GM19328 (cell line): Measurements from ENCODE around the gene MICA.
"Not testable (repeated sequence)": the region's sequence is repeated elsewhere in the genome, so short reads cannot be mapped to it uniquely, and the experiment has no call there.

Source experiments
- ATAC-seq: cut with Tn5 transposase; IDR thresholded peaks from one replicate; pipeline ENCODE4 v1.9.1; 2021; ENCODE audit warnings: mild to moderate bottlenecking, moderate library complexity; ENCODE audit not compliant: unreplicated experiment

MICA gene

DNA sequence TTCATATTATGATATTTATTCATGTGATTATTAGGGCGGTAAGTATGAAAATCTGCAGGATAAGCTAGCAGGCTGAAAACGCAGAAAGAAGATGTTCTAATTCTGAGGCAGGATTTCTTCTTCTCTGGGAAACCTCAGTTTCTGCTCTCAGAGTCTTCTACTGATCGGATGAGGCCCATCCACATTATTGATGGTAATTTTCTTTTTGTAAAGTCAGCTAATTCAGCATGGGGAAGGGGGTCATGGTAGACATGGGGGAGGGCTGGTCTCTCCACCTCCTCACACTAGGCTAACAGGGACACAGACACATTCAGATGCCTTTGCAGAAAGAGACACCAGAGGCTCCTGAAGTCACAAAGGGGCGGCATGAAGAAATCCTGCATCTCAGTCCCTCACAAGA is 21.7 kb upstream of the MICA start:
- no peak for ATAC-seq

DNA sequence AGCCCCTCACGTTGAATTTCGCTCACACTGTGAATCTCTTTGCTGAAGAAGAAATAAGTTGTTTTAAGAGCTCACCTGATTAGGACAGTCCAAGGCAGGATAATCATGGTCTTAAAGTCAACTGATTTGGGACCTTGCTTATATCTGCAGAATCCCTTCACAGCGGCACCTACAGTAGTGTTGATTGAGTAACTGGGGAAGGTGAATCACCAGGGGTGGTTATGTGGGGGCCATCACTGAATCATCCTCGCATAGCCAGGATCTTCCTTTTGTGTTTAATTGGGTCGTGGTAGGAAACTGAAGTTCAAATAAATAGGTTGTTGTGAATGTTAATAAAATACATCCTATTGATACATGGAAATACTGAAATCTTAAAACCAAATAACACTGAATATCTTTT is 20.2 kb upstream of the MICA start:
- ATAC-seq = no peak

DNA sequence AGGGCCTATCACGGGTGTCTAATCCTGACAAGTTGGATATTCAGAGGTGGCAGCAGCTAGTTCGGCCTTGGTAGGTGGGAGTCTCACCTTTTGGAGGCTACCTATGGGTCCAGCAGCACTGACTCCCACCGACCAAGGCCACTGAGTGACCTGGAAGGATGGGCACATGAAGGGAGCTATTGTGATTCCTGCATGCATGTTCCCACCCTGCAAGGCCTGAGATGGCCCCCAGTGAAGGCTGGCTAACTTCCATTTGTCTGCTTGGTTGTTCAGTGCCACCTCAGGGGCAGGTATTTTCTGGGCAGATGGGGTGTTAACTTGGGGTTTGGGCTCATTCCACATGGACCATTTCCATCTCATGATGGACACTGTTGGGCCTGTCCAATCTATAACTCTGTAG is 18.4 kb upstream of the MICA start:
- ATAC-seq = no peak

DNA sequence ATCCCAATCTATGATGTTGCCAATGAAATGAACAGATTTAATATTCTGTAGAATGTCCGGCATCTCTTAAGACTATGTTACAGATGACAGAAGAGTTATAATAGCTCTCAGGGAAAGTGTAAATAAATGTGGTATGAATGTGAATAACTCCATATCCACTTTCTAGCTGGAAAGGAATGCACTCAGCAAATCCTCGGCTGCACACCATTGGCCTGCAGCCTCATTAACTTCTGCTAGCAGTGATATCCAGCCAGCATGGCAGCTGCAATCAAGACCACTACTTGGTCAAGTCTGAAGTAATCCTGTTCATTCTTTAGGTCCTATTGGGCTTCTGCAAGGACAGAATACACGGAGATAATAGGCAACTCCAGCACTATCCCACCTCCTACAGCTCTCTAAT is 17.3 kb upstream of the MICA start:
- ATAC-seq = no peak

DNA sequence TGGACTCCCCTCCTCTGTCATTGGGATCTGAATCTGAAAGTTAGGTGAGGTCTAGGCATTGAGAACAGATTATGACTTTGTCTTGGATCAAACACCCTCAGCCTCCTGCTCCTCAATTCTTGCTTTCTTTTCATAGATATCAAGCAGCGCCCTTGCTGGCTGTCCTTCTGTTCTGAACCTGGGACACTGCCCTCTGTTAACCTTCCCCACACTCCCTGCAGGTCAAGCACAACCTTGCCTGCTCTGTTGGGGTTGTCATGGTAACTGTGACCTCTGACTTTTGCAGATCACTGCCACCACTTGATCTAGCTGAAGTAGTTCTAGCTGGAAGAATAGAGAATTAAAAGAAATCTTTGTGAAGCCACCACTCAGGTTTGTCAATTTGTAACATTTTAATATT is 16.4 kb upstream of the MICA start:
- ATAC-seq = no peak

DNA sequence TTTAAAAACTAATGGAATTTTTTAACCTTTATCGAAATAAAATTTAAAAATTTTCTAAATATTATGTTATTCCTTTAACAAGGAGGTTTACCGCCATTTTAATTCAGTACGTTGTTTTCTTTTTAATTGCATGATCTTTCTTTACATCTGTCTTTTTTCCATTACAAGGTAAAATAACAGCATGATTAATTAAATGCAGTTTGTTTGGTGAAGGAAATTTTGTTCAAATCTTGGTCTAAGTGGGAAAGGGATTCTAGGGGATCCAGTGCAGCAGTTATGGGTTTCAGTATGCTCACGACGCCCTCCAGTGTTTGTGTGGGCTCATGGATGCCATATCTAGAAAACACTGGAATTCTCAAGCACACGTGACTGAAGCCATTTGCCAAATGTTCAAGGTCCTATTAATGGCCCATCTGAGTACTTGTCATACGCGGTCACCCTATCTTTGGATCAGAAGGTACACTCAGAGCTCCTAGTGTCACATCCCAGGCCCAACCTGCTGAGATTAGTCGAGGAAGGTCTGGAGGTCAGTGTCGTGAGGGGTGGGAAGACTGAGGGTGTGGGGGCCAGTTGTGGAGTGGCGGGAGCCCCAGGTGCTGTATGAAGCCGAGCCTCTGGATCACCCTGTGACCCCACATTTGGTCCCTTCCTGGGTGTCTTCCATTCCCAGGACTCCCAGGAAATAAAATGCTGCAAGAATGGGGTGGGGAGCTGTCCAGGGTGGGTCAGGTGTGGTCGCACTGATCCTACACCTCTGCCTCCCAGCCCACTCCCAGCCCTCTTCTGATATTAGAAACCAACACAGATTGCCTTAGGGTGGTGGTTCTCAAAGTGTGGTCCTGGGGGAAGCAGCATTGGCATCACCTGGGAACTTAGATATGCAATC is 14.2 kb upstream of the MICA start:
- not testable (repeated sequence) for ATAC-seq

DNA sequence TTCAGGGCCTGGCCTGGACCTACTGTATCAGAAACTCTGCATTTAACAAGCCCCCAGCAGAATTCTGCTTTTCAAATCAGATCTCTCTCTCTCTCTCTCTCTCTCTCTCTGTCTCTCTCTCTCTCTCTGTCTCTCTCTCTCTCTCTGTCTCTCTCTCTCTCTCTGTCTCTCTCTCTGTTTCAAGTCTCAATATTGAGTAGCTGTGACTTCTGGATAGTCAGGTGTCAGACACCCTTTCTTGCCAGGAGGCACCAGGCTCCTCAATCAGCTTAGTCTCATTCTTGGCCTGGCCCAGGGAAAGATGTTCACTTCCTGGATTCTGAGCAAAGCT is 13.6 kb upstream of the MICA start:
- not testable (repeated sequence) for ATAC-seq

DNA sequence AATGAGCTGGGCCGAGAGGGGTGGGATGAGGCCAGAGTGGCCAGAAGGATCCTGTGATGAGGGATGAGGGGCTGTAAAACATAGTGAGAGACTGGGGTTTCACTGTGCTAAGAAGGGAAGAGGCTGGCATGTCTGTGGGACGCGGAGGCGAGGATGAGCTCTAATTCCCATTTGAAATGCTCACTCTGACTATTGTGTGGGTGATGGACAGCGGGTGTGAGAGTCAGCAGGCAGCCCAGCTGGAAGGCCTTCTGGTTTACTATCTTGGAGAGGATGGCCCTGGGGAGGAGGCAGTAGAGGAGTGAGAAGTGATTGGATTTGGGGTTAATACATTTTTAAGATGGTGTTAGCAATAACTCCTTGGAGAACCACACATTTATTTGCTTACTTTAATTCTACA is 9.5 kb upstream of the MICA start:
- no peak for ATAC-seq

DNA sequence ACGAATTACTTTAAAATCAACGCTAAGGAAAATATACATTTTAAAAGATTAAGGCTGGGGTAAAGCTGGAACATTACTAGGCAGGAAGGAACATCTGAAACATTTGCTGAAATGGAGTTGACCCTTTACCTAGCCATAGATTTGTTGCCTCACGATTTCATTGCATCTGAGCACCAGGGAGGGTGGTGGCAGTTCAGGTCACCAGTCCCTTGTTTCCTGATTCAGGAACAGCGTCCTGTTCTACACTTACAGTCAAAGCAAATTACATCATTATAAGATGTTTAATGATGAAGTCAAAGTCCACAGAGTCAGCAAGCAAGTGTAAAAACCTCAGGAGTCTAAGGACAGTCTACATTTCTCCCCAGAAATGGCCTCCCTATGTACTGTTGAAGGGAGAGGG is 9.0 kb upstream of the MICA start:
- ATAC-seq = no peak

DNA sequence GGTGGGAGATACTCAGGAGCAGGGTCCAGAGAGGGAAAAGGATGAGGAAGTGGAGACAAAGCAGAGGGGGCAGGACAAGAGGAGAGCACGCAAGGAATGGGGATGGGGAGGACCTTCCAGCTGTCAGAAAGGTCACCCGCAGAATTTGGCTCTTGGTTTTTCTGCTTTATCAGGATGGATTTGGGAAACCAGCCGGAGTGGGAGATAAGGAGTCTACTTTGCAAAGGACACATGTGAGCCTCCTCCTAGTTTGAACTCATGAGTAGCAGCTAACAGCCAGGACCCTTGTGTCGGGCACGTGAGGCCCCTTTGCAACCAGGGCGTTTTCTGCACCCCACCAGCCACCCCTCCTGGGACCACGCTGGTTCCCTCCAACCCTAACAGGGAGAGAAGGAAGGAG is 7.6 kb upstream of the MICA start:
- ATAC-seq = no peak

DNA sequence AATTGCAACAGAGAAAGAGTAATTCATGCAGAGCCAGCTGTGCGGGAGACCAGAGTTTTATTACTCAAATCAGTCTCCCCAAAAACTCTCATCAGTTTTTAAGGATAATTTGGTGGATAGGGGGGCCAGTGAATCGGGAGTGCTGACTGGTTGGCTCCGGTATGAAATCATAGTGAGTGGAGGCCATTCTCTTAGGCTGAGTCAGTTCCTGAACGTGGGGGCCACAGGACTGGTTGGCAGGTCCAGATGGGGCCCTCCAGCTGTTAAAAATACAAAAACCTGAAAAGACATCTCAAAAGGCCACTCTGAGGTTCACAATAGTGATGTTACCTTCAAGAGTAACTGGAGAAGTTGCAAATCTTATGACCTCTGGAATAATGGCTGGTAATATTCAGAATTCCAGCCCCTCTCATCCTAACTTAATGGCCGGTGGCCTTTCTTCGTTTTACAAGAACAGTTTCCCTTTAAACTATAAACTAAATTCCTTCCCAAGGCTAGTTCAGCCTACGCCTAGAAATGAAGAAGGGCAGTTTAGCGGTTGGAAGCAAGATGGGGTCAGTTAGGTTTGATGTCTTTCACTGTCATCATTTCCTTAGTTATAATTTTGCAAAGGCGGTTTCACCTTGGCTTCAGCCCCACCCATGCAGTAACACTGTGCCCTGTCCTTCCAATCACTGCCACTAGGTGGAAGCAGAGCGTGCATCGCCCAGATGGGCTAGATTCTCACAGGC is 6.8 kb upstream of the MICA start:
- ATAC-seq = no peak

DNA sequence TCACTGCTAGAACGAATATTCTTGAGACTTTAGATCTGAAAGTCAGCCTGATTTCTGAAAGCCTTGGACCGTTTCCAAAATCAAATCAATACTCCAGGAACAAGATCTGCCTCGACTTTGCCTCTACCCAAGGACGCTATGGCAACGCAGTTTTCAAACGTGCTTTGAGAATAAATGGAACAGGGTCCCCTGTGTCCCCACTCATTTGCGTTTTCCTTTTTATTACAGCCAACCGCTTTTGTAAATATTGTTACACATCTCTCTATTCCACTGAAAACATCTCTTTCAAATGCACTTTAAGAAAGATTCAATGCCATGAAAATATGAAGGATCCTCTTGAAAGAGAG is 6.3 kb upstream of the MICA start:
- not testable (repeated sequence) for ATAC-seq

DNA sequence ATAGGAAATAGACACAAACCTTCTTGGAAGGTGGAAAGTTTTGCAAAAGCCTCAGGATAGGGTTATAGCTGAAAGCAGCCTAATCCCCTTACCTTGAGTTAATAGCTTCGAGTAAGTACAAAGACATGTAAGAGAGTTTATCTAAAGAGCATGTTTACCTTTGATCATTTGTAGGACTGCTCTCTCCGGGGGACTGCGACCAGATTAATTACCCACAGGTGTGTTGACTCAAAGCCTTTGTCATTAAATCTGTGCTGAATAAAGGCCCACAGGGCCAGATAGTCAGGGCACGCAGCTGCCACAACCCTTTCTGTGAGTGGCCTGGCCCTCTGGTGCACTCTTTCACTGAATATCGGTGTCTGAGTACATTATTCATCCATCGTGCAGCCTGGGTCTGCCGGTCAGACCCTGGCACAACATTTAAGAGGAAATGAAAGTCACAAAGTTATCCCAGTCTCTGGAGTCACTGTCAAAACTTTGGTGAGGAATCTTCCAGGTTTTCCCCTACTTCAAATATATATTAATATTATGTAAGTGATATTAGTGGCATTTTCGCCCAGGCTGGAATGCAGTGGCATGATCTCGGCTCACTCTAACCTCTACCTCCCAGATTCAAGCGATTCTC is 5.4 kb upstream of the MICA start:
- ATAC-seq = no peak

DNA sequence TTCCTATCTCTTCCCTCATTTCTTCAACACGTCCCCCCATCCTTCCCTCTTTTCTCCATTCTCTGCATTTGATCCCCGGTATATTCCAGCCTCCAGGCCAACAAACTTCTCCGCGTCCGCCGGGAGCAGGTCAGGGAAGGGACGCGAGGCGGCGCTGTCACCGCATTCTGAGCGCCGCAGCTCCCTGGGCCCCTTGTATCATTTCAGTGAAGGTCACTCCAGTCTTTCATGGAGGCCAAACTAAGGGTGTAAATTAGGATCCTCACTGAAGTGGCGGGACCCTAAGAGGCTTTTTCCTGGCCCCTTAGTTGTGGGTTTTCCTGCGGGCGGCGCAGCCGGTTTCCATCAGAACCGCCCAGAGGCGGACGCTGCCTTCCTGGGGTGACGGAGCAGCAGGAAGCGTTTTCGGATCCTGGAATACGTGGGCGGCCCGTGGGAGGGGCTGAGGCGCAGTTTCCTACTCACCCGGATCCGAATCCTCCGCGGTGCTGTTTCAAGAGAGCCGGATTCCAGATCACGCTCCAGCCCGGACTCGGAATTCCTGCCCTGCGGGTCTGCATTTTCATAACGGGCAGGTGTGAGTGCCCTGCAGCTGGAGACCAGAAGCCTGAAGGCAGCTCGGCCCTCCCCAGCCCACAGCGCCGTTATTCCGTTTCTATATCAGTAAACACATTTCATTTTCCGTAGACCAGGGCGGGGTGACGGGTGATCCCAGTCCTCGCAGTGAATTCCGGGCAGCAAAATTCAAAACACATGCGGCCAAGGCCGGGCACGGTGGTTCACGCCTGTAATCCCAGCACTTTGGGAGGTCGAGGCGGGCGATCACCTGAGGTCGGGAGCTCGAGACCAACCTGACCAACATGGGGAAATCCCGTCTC is 3.6 kb upstream of the MICA start:
- ATAC-seq = no peak

DNA sequence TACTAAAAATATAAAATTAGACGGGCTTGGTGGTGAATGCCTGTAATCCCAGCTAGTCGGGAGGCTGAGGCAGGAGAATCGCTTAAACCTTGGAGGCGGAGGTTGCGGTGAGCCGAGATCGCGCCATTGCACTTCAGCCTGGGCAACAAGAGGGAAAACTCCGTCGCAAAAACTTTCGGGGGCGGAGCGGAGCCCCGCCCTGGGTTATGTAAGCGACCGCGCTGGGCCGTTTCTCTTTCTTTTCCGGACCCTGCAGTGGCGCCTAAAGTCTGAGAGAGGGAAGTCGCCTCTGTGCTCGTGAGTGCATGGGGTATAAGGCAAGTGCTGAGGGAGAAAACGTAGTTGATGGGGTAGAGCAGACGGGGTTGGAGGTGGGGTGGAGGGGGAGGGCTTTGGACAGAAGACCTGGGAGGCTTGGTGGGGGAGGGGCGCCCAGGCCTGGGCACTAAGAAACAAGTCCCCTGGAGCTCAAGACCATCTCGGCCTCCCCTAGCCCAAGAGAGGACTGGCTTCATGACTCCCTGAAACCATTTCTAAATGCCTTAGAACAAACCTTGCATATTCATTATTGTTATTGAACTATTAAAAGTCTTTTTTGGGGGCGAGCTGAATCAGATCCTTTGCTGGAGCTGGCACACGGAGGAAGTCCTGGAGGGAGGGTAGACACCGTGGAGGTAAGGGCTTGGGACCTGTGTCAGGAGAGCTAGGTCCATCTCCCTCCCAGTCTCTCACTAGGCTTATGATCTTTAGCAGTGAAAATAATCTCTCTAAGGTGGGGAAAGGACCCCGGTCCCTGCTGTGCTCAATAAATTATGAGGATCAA is 2.7 kb upstream of the MICA start:
- ATAC-seq = no peak

DNA sequence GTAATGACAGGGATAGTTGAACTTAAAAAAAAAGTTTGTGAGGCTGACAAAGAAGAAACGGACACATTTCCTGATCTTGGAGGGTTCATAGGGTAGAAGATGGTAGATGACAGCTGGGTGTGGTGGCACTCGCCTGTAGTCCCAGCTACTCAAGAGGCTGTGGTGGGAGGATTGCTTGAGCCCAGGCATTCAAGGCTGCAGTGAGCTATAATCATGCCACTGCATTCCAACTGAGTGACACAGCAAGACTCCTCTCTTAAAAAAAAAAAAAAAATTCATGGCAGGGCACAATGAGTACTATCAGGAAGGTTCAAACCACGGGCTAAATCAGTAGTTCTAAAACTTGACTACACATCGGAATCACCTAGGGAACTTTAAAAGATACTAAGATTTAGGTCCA is 2.0 kb upstream of the MICA start:
- no peak for ATAC-seq

DNA sequence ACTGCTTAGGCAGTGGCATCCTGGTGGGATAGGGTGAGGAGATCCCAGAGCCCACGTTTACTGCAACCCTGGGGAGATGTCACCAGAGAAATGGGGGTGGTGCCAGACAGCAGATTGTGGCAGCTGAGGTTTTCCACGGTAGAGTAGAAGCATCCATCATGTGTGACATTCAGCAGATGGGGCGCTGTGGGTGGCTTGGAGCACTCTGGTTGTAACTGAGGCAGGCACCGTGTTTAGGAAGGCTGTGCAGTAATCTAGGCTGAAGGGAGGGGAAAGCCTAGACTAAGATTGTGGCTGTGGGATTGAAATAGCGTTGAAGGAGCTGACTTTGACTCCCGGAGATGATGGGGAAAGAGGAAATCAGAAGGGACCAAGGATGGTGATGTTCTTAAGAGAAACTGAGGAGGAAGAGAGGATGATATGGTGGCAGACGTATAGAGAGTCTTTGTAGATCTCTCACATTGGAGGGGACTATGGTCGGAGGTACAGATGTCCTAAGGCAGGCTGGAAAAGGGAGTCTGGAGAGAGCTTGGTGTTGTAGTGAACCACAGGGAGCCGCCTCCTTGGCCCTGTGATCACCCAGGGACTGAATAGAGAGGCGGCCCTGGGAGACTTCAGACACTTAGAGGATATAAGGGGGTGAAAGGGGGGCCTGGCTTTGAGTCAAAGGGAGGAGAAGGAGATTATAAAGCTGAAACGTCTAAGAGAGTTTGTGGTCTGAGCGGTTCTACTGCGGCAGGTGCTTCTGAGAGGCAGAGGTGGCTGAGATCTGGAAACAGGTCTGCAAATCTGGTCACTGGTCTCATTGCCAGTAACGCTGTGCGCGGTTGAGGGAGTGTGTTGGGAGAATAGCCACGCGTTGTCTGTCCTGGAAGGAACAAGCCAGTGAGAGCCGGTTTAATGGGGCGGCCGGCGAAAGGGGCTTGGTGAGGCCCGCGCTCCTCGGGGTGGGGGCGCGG is 792 bp upstream of the MICA start:
- no peak for ATAC-seq

DNA sequence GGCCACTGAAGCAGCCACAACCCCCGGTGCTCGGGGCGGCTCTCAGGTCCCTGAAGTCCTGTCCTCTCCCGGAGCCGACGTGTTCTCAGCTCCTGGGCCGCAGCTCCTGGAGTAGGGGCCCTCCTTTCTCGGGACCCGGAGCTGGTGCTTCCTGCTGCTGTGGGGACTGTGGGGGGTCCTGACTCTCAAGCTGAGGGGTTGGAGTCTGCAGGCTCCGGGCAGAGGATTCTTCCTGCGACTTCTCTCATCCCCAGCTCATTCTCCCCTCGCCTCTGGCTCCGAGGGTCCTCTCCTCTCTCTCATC is 618 bp downstream of the MICA start:
- ATAC-seq = not testable (repeated sequence)

DNA sequence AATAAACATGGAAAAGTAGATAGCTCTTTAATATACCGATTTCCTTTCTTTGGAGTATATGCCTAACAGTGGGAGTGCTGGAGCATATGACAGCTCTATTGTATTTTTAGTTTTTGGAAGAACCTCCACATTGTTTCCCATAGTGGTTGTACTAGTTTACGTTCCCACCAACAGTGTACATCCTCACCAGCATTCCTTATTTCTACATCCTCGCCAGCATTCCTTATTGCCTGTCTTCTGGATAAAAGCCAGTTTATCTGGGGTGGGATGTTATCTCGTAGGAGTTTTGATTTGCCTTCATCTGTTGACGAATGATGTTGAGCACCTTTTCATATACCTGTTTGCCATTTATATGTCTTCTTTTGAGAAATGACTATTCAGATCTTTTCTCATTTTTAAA is 2.6 kb downstream of the MICA start:
- ATAC-seq = no peak
